DOHH2 (cell line): ENCODE data around the gene KRT85.

Experiments used
- EZH2phosphoT487 ChIP-seq: fragments of 200-600 bp; sonication (generic); IDR thresholded peaks from 2 replicates; pipeline ENCODE4 v1.6.1; 2017; ENCODE audit warnings: borderline replicate concordance, mild to moderate bottlenecking, antibody characterized with exemption, low read length, moderate library complexity, mixed read lengths
- TF ChIP-seq, protein P1 (sequence below): fragments of 200-600 bp; sonication (generic); IDR thresholded peaks from one replicate; pipeline ENCODE4 v1.5.1; 2014; ENCODE audit warnings: antibody characterized with exemption, mild to moderate bottlenecking, low read depth, low read length; ENCODE audit not compliant: poor library complexity, severe bottlenecking

DNA sequence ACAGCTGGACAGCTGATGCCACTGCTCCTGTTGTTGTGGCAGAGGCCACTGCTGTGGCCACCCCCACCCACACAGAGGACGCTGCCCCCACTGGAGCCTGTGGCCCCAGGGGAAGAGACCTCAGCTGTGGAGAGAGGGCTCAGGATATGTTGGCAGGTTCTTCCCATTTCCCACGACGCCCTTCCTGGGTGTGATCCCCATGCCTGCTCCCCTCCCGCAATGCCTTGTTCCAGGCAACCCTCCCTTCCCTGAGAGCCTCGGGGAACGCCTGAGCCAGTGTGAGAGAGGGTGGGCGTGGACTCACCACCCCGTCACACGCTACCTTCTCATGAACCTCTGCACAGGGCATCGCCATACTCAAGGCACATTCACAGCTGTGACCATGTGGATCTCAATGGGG, 44.5 kb upstream of the KRT85 start:
- no peak for TF ChIP-seq EZH2phosphoT487
- TF ChIP-seq, protein P1, sequence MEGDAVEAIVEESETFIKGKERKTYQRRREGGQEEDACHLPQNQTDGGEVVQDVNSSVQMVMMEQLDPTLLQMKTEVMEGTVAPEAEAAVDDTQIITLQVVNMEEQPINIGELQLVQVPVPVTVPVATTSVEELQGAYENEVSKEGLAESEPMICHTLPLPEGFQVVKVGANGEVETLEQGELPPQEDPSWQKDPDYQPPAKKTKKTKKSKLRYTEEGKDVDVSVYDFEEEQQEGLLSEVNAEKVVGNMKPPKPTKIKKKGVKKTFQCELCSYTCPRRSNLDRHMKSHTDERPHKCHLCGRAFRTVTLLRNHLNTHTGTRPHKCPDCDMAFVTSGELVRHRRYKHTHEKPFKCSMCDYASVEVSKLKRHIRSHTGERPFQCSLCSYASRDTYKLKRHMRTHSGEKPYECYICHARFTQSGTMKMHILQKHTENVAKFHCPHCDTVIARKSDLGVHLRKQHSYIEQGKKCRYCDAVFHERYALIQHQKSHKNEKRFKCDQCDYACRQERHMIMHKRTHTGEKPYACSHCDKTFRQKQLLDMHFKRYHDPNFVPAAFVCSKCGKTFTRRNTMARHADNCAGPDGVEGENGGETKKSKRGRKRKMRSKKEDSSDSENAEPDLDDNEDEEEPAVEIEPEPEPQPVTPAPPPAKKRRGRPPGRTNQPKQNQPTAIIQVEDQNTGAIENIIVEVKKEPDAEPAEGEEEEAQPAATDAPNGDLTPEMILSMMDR = no peak
